Adrenal gland (tissue), 19 donors: ENCODE data around the gene TAF1C. TPM values are rescaled to one million over a fixed set of nuclear protein-coding genes. Genes with fewer than 3 reads are reported as not detected.

ENCODE experiments used
- DNase-seq, 7 donors: peaks; one replicate each; pipeline ENCODE4 v3.0.0-alpha.2; 2019 to 2020
- H3K27ac ChIP-seq, 5 donors: fragments of 200-600 bp; sonication (generic) in 4 of 5; 1 replicate in 3 of 5; 2 replicates in 2 of 5; pipeline versions ENCODE4 v1.5.1 to v1.8.0; 2016 to 2020; ENCODE audit warnings: mild to moderate bottlenecking in 1 of 5
- H3K27me3 ChIP-seq: fragments of 200-600 bp; 2 replicates; pipeline ENCODE4 v1.8.0; 2021
- H3K36me3 ChIP-seq, 2 donors: fragments of 200-600 bp; replicated peaks in 1 of 2; 1 replicate in 1 of 2; 2 replicates in 1 of 2; pipeline versions ENCODE4 v1.5.1 to v1.8.0; 2018 to 2022
- H3K4me1 ChIP-seq, 2 donors: fragments of 200-600 bp; replicated peaks in 1 of 2; 1 replicate in 1 of 2; 2 replicates in 1 of 2; pipeline versions ENCODE4 v1.5.1 to v1.8.0; 2018 to 2021
- H3K4me3 ChIP-seq, 4 donors: fragments of 200-600 bp; sonication (generic) in 3 of 4; one replicate each; pipeline ENCODE4 v1.5.1; 2016 to 2018
- H3K9me3 ChIP-seq, 3 donors: fragments of 200-600 bp; sonication (generic) in 1 of 3; replicated peaks in 1 of 3; 1 replicate in 2 of 3; 2 replicates in 1 of 3; pipeline versions ENCODE4 v1.5.1 to v1.8.0; 2016 to 2021
- CTCF ChIP-seq, 6 experiments: fragments of 450-650 bp in 4 of 6; fragments of 200-600 bp in 2 of 6; sonication (generic) in 1 of 6; IDR thresholded peaks; 1 replicate in 5 of 6; 2 replicates in 1 of 6; pipeline versions ENCODE4 v1.5.1 to v1.8.0; 2016 to 2021; ENCODE audit warnings: antibody characterized with exemption in 6 of 6, mild to moderate bottlenecking in 2 of 6, moderate library complexity in 1 of 6
- POLR2A ChIP-seq, 2 donors: fragments of 450-650 bp; IDR thresholded peaks; one replicate each; pipeline ENCODE4 v1.6.1; 2017; ENCODE audit warnings: antibody characterized with exemption in 2 of 2, mild to moderate bottlenecking in 2 of 2, moderate library complexity in 1 of 2
- WGBS, 4 donors: extraction: QIAGEN DNeasy Blood & Tissue Kit in 2 of 4; methylation state at CpG; one replicate each; pipeline versions ENCODE4 v1.1.5 to v1.1.7; 2013 to 2017; 5-methylcytosine and 5-hydroxymethylcytosine counted together
- intact Hi-C, 2 donors: fragments of 100-400 bp; cut with DNase I; formaldehyde crosslinking; loops; one replicate each; pipeline versions ENCODE4 v1.14.1 to v1.15.0; 2022 to 2023
- long read RNA-seq, 10 donors: library from polyadenylated mRNA in 3 of 10; unstranded in 2 of 10; stranded (forward) in 1 of 10; transcript quantifications; one replicate each; pipeline ENCODE4 v2.0.0 and lab custom pipeline, GENCODE V29; 2021 to 2026
- polyA plus RNA-seq, 3 donors: library from polyadenylated mRNA; stranded (reverse); fragments of 200-250 nt in 2 of 3; fragments of 350-450 nt in 1 of 3; fragmentation: Illumina TruSeq in 1 of 3; extraction: RNeasy Lipid Tissue Mini Kit (QIAGEN cat#74804) in 1 of 3; gene quantifications; one replicate each; pipeline ENCODE4 v1.2.3, GENCODE V29; 2013 to 2014
- total RNA-seq, 9 donors: library from RNA; depleted of rRNA in 4 of 9; stranded (reverse); fragments of >200 nt in 4 of 9; fragments of 120-200 nt in 1 of 9; fragmentation: NEBNext Ultra II Directional in 1 of 9; extraction: Animal tissue kit (Norgen Biotek cat#: 25700) in 1 of 9; gene quantifications; one replicate each; pipeline versions ENCODE4 v1.1.0 to v1.2.4, GENCODE V29; 2013 to 2023
- donor health status: healthy with polysubstance abuse.
- donor health status: Bipolar disorder and iron deficiency.
- donor health status: DM: yes; HTN: yes; CAD: no.
- donor health status: DM: no; HTN: no; CAD: no.
- donor health status: DM: no; HTN: no; CAD: no.
- donor health status: DM: yes; HTN: yes; CAD: no.

The TAF1C gene
- total RNA-seq (10 to 100 TPM; 18.9 to 66.7 (median 38.0) TPM), polyA plus RNA-seq (100 to 1,000 TPM in 1 of 3 donors, 10 to 100 TPM in 1, 1 to 10 TPM in 1; 6.4 to 205 (median 75.1) TPM)
- long read RNA-seq, donor 1, full-length matches to known transcripts, result 1 of 33 reads
- long read RNA-seq, donor 1, partial matches to known transcripts, result 0 of 33 reads
- long read RNA-seq, donor 1, other reads (novel, unspliced or antisense), result 32 of 33 reads
- long read RNA-seq, donor 2, result 0 reads
- long read RNA-seq, donor 3, partial matches to known transcripts, result 0 of 1 reads
- long read RNA-seq, donor 3, other reads (novel, unspliced or antisense), result 0 of 1 reads
- long read RNA-seq, donor 4, partial matches to known transcripts, result 1 of 7 reads
- long read RNA-seq, donor 4, other reads (novel, unspliced or antisense), result 3 of 7 reads
- long read RNA-seq, donor 5, full-length matches to known transcripts, result 13 of 84 reads
- long read RNA-seq, donor 5, partial matches to known transcripts, result 10 of 84 reads
- long read RNA-seq, donor 5, other reads (novel, unspliced or antisense), result 61 of 84 reads
- long read RNA-seq, donor 6, partial matches to known transcripts, result 1 of 9 reads
- long read RNA-seq, donor 6, other reads (novel, unspliced or antisense), result 8 of 9 reads
- long read RNA-seq, donor 7, partial matches to known transcripts, result 22 of 23 reads
- long read RNA-seq, donor 7, other reads (novel, unspliced or antisense), result 0 of 23 reads
- long read RNA-seq, donor 8, partial matches to known transcripts, result 0 of 30 reads
- long read RNA-seq, donor 8, other reads (novel, unspliced or antisense), result 27 of 30 reads
- long read RNA-seq, donor 9, result 0 reads
- long read RNA-seq, donor 10, result 0 reads

- H3K27ac ChIP-seq, result peak within 1 kb of the TSS in 4 of 5 donors; percentile 7 to 79 (median 50)
- peak within 1 kb of the TSS; percentile 24 to 89 (median 68) for H3K4me3 ChIP-seq
- peak; percentile 87 to 98 (median 93) for DNase-seq
- no peaks in the 10 kb centered on the region for H3K27me3 ChIP-seq
- peaks cover 0 to 15% of the 10 kb centered on the region in 2 donors for H3K36me3 ChIP-seq
- WGBS, 4 donors, result 2 to 11% (median 7%) methylated on average over 9 to 55 of the region's 55 CpGs
- TF ChIP-seq CTCF (IDR thresholded peaks at IDR 0.05), result peak; percentile 80 to 96 (median 92)
- TF ChIP-seq POLR2A (IDR thresholded peaks at IDR 0.05), result peak in 1 of 2 donors; percentile 28
- intact Hi-C loops, result loop anchor here in 1 of 2 donors (10.0 kb wide), 2 partner anchors 102 to 222 kb away; partner anchors contain the start of gene NECAB2
- H3K9me3 ChIP-seq, result no peaks in the 10 kb centered on the region
- peaks cover 8 to 16% of the 10 kb centered on the region in 2 donors for H3K4me1 ChIP-seq
Measured at GRCh38 chr16:84186685-84187437, at the start of gene TAF1C. Gene TAF1C (minus strand): TSS chr16:84187057. CDS start chr16:84184988, 2,069 bp downstream.

GRCh38 chr16:84234321-84235241 is 47.7 kb upstream of the TAF1C start:
- Histone ChIP-seq H3K4me3 (no peak overlapping the region), H3K27ac (peak overlapping the region in 2 of 5 donors; percentile 64 to 66), H3K4me1 (no peaks in the 10 kb centered on the region), H3K36me3 (no peaks in the 10 kb centered on the region), H3K9me3 (no peaks in the 10 kb centered on the region), H3K27me3 (no peaks in the 10 kb centered on the region)
- DNase-seq, result peak in 4 of 7 donors; percentile 28 to 80 (median 31)
- no peak for TF ChIP-seq CTCF (IDR thresholded peaks at IDR 0.05)
- TF ChIP-seq POLR2A (IDR thresholded peaks at IDR 0.05), result peak in 1 of 2 donors; percentile 14
- WGBS, 4 donors, result 55 to 66% (median 65%) methylated on average over 21 of the region's 21 CpGs
- intact Hi-C loops, result no loop called here

- Histone ChIP-seq H3K27me3 (no peaks in the 10 kb centered on the region), H3K27ac (peak overlapping the region in 2 of 5 donors; percentile 64 to 66), H3K9me3 (no peaks in the 10 kb centered on the region), H3K4me3 (no peak overlapping the region), H3K4me1 (peaks cover under 1 to 2% of the 10 kb centered on the region in 2 donors), H3K36me3 (no peaks in the 10 kb centered on the region)
- DNase-seq, result no peak
- 72 to 86% (median 77%) methylated on average over 9 of the region's 9 CpGs for WGBS, 4 donors
- no peak for TF ChIP-seq CTCF (IDR thresholded peaks at IDR 0.05)
- TF ChIP-seq POLR2A (IDR thresholded peaks at IDR 0.05), result no peak
- intact Hi-C loops, result no loop called here
Measured at GRCh38 chr16:84233748-84234147, 46.9 kb upstream of the TAF1C start.
